T-helper 2 cell treated with Interferon-gamma antibody and Interleukin-4, amounts not matched to agents 100 ng/mL and 5 ng/mL, for 36 hours (primary cell): Measurements from ENCODE around the gene SYP. TPM values are rescaled to one million over a fixed set of nuclear protein-coding genes. Genes with fewer than 3 reads are reported as not detected.

Experiments
- intact Hi-C: fragments of 100-400 bp; cut with micrococcal nuclease; formaldehyde crosslinking; loops from one replicate; pipeline ENCODE4 v1.15.1; 2023
- total RNA-seq: library from RNA; stranded (reverse); gene quantifications from 2 replicates; pipeline ENCODE4 v1.2.3, GENCODE V29; 2022

The SYP gene
- total RNA-seq = 0.95 and 1.3 TPM in 2 replicates

- intact Hi-C loops = loop anchor here (1.0 to 10.0 kb wide), 6 partner anchors 9 to 265 kb away; partner anchors contain the start of genes CCDC22 and PPP1R3F
Measured at GRCh38 chrX:49199906-49200771, at the start of gene SYP. TSS of gene SYP (minus strand) at chrX:49200193. CDS start at chrX:49200186, 7 bp downstream.

GRCh38 chrX:49249616-49250015 is 49.6 kb upstream of the SYP start:
- intact Hi-C loops = no loop called here

GRCh38 chrX:49249071-49249470 is 49.1 kb upstream of the SYP start:
- intact Hi-C loops = no loop called here

GRCh38 chrX:49247916-49248811 is 48.2 kb upstream of the SYP start:
- intact Hi-C loops = no loop called here

GRCh38 chrX:49247346-49247745 is 47.4 kb upstream of the SYP start:
- intact Hi-C loops = no loop called here

DNA sequence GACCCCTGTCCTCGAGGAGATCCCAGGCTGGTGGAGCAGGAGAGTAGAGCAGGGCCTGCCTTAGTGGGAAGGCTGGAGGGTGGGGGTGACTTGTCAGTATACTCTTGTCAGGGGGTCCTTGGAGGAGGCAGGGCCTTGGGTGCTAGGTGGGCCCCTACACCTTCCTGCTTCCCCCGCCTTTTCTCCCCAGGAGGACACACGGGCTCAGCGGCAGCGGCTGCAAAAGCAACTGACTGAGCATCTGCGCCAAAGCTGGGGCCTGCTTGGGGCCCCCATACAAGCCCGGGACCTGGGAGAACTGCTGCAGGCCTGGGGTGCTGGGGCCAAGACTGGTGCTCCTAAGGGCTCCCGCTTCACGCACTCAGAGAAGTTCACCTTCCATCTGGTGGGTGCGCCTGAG is 46.5 kb upstream of the SYP start:
- intact Hi-C loops = no loop called here

DNA sequence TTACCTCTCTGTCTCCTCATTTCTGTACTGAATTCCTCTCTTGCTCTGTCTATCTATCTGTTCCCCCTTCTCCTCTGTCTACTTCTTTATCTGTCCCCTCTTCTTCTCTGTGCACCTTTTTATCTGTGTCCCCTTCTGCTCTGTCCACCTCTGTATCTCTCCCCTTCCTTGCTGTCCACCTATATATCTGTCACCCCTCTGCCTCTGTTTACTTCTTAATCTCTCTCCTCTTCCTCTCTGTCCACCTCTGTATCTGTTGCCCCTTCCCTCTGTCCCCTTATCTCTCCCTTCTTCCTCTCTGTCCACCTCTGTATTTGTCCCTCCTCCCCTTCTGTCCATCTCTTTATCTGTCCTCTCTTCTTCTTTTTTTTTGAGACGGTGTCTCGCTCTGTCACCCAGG is 44.2 kb upstream of the SYP start:
- intact Hi-C loops = no loop called here

DNA sequence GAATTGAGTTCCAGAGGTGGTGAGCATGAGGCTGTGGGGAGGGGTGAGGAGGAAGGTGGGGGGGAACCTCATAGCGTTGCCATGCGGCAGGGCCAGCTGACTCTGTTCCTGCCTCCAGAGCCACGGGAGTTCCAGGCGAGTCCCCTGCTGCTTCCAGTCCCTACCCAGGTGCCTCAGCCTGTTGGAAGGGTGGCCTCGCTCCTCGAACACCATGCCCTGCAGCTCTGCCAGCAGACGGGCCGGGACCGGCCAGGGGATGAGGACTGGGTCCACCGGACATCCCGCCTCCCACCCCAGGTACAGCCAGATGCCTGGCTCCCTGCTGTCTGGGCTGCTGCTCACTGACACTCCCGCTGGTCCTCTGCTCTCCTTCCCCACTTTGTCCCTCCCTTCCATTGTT is 43.2 kb upstream of the SYP start:
- intact Hi-C loops = no loop called here

DNA sequence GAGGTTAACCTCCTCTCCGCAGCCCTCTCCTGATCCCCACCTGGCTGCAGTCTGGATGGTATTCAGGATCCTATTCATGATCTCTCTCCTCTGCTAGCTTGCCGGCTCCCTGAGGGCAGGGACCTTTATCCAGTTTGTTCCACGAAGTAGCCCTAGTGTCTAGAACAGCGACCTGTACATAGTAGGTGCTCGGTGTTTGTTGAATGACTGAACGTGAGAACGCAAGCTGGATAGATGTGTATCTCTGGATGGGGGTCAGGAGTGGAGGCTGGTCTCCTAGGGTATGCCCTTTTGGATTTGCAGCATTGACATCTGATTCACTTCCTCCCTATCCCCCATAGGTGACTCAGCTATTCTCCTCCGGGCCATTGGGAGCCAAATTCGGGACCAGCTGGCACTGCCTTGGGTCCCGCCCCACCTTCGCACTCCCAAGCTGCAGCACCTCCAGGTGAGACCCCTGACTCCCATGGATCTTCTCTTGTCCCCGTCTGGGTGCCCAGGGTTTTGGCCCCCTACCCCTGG is 42.6 kb upstream of the SYP start:
- intact Hi-C loops = no loop called here

DNA sequence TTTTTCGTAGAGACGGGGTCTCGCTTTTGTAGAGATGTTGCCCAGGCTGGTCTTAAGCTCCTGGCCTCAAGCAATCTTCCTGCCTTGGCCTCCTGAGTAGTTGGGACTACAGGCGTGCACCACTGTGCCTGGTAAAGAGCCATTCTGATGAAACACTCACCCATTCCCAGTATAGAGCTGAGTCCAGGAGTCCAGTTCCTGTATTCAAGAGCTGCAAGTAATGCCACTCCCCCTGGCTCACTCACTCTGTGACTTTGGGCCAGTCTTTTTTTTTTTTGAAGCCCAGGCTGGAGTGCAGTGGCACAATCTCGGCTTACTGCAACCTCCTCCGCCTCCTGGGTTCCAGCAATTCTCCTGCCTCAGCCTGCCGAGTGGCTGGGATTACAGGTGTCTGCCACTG is 38.7 kb upstream of the SYP start:
- intact Hi-C loops = no loop called here

GRCh38 chrX:49237060-49237459 is 37.1 kb upstream of the SYP start:
- intact Hi-C loops = no loop called here

- intact Hi-C loops = no loop called here
Measured at GRCh38 chrX:49233887-49234555, 34.0 kb upstream of the SYP start.

- intact Hi-C loops = no loop called here
Measured at GRCh38 chrX:49233176-49233575, 33.2 kb upstream of the SYP start, which contains the start of gene CACNA1F. TSS of gene CACNA1F (minus strand) at chrX:49233340. CDS start at chrX:49233309, 31 bp downstream.

GRCh38 chrX:49232525-49232924 is 32.5 kb upstream of the SYP start:
- intact Hi-C loops = no loop called here

GRCh38 chrX:49231333-49232000 is 31.5 kb upstream of the SYP start:
- intact Hi-C loops = loop anchor here (2.0 kb wide), 1 partner anchor 31 kb away; the partner anchor contains the start of gene SYP

GRCh38 chrX:49230500-49231232 is 30.7 kb upstream of the SYP start:
- intact Hi-C loops = loop anchor here (2.0 kb wide), 1 partner anchor 30 kb away; the partner anchor contains the start of gene SYP

- intact Hi-C loops = no loop called here
Measured at GRCh38 chrX:49228185-49228584, 28.2 kb upstream of the SYP start.

GRCh38 chrX:49227726-49228125 is 27.7 kb upstream of the SYP start:
- intact Hi-C loops = no loop called here

GRCh38 chrX:49226946-49227345 is 27.0 kb upstream of the SYP start:
- intact Hi-C loops = no loop called here

DNA sequence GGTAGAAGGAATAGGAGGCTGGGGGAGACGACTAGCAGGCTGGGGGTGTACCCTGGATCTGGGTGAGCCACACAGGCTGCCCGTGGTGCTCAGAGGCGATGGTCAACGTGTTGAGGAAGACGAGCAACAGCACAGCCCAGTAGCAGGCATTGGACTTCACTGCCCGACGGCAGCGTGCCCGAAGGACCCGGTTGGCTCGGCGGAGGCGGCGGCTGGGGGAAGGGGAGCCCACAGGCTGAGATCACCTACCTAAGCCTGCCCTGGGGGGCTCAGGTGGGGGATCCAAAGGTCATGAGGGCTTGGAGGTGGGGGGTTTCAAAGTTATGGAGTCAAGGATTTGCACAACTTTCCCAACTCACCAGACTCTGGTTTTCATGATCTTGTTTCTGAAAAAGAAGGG is 25.9 kb upstream of the SYP start:
- intact Hi-C loops = no loop called here
